SIG-M5 (cell line): Measurements from ENCODE around the gene ODAD2.

Experiments used
- DNase-seq: peaks from one replicate; lab custom pipeline; 2025; lab: John Stamatoyannopoulos, UW

ODAD2 gene

DNA sequence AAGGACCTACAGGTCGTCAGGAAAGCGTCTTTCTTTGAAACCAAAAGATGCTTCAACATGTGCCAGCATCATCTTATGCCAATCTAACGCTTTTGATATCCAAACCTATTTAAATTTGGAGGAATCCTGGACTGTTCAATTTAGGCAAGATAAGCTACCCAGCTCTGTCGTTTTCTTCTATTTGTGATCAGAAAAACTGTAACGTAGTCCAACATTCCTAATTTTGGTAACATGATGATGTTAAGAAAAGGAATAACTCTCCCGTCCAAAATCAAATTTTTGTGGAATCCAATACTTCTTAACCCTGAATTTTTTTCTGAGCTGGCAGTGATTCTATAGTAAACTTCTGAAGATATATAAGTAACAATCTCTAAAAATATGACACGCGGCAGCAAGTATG, 160.0 kb downstream of the ODAD2 start:
- DNase-seq: no peak

DNA sequence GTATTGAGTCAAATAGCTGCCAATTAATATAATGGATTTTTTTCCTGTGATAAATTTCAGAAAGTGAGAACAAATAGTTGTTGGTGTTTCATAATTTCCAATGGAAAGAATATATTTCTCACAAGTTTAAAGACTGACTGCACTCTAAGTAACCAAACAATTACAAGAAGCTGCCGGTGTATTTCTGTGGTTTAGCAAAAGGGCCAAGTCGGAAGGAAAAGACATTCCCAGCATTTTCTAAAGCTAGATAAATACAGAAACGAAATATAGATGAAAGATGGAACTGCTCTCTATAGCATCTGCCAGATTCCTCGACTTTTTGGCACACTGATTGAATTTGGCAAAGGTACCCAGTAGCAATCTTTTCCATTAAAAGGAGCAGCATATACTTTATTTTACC, 160.5 kb downstream of the ODAD2 start:
- DNase-seq: no peak

DNA sequence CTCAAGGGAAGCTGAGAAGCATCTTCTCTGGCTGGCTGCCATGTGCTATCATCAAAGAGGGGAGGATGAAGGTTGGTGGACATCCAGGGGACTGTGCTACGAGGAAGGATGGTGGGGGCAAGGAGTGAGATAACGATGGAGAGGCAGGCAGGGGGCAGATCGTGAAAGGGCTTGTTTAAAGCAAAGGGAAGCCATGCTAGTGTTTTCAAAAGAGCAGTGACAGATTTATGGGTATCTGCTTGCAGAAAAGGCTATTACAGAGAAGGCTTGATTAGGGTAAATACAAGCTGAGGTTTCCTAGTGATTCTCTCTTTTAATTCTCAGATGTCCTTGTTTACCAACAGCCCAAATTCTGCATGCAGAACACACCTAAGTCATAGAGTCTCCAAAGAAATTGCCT, 164.4 kb downstream of the ODAD2 start:
- DNase-seq: no peak

DNA sequence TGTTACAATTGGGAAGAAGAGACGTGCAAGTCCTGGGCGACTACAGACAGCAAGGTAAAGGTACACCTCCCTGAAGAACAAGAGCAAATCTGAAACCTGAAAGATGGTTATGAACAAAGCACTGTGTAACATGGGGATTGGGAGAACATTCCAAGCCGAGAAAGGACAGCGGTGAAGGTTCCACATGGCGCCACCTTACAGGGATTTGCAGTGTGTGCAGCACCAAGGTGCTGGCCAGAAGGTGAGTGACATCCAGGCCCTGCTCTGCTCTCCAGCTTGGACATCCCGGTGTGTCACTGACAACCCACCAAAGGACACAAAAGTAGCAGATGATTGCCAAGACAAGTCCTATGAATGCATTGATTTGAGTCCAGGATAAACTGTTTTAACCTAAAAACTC, 165.1 kb downstream of the ODAD2 start:
- DNase-seq: no peak

DNA sequence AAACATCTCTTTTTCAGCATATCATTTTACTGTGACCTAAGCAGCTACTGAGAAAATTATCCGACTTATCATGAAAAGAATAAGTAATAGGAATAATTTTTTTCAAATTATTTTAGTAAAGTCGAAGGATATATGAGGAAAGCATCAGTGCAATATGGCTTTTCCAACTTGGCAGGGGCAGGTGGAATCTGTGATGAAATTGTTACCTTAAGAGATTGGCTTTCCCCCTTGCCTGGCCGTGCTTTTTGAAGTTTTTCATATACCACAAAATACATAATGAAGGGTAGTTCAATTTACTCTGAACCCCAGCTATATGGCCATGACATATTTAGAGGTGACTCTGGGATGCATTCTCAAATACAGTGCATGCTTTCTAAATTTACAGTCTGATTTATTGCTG, 166.1 kb downstream of the ODAD2 start:
- DNase-seq: no peak

DNA sequence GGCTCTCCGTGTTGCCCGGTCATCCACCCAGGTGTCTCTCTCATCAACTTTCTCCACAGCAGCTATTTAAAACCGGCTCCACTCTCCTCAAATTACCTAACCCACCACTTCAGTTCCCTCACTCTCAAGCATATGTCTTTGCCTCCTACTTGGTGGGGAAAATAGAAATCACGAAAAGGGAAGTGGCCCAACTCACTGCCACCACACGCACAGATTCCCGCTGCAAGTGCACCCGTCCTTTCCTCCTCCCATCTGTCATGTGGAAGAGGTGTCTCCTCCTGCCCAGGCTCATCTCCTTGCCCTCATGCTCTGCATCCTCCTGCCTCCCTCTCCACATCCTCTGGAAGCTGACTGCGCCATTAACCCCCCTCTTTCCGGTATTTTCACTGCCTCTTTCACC, 172.5 kb downstream of the ODAD2 start:
- DNase-seq: no peak

DNA sequence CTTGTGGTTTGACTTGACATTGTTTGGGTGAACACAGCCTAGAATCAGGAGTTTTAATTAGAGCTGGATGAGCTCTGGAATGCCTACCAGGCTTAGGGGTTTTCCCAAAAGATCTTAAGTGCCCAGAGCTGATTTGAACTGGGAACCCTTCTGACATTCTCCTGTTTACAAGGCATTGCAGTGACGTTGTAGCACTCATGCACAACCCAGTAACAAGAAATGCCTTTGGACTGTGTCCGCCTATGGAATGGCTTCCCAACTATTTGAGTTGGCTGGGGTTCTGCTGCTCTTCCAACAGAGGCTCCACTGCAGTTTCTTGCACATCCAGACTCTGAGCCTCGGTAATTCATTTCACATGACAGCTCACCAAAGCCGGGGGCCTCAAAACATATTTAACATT, 176.6 kb downstream of the ODAD2 start:
- no peak for DNase-seq

DNA sequence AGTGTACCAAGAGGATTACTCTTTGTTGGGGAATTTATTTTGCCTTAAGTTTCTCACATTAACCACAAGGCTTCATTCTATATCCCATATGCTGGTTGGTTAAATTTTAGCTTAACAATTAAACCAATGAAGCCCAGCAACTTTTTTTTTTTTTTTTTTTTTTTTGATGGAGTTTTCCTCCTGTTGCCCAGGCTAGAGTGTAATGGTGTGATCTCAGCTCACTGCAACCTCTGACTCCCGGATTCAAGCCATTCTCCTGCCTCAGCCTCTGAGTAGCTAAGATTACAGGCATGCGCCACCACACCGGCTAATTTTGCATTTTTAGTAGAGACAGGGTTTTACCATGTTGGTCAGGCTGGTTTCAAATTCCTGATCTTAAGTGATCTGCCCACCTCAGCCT, 178.2 kb downstream of the ODAD2 start:
- no peak for DNase-seq

DNA sequence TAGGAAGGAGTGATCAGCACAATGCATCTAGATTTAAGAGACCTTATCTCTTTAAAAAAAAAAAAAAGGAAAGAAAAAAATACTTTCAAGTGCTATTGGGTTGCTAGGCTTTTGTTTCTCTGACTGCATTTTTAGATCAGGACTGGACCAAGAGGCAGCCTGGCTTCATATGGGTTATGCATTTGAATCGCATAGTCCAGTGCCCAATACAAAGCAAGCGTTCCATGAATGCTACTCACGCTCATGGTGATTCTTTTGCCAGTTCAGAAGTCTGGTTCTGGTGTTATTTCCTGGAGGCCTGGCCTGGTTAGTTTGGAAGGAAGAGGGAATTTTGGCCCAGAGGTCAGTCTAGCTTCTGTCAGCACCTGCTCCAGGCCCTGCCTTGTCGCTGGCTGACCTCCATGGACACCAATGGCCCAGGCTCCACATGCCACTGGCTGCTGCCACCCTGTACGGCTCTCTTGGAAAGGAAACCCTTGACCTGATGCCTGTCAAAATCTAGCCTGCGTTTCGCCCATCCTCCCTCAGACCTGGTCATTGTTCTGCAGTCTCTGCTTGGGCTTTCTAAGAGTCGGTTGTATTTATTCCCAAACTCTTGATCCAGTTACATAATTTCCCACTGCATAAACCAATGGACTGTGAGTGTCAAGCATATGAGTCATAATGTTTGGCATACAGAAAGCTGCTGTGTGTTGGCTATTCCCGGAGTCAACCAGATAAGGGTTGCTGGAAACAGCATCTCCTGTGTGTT, 178.9 kb downstream of the ODAD2 start:
- DNase-seq: no peak

DNA sequence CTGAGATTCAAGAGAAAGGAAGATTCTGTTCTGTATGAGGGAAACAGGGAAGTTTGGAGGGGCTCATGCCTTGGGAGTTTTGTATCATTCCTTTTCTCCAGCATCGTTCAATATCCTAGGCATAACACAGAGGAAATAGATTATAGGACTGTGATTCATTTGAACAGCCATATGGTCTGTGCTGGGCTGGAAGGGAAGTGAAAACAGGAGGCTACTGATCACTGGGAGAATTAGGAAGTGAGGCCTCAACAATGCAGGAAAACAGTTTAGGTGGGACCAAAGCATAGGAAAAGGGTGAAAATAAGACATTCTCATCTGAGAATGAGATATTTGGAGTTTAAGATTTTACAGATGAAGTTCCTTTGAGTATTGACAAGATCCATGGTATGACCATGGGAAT, 182.6 kb downstream of the ODAD2 start:
- DNase-seq: no peak

DNA sequence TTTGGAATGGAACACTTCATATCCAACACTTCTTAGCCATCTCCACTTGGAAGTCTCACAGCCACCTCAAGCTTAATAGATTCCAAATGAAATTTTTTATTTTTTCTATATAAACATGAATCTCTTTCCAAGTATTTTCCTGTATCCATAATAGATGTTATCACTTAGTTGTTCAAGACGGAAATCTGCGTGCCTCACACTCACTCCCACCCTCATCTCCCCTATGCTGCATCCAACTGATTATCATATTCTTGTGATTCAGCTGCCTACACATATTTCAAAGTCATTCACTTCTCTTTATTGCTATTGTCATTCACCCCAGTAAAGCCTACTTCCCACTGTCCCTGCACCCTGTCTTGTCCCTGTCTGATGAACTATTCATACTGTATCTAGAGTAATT, 183.0 kb downstream of the ODAD2 start:
- no peak for DNase-seq

DNA sequence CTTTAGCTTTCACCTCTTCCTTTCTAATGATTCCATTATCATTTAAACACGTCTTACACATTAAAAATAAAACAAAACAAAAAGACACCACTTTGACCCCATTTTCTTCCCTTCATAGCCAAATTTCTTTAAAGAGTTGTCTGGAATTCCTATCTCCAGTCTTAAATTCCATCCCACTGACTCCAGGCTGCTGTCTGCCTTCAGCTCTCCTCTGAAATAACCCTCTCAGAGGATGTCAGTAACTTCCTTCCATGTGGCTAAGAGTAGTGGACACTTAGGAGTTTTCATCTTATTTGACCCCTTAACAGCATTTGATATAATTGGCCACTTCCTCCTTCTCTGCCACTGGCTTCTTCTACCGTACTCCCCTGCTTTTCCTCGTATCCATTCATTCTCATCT, 183.6 kb downstream of the ODAD2 start:
- no peak for DNase-seq

DNA sequence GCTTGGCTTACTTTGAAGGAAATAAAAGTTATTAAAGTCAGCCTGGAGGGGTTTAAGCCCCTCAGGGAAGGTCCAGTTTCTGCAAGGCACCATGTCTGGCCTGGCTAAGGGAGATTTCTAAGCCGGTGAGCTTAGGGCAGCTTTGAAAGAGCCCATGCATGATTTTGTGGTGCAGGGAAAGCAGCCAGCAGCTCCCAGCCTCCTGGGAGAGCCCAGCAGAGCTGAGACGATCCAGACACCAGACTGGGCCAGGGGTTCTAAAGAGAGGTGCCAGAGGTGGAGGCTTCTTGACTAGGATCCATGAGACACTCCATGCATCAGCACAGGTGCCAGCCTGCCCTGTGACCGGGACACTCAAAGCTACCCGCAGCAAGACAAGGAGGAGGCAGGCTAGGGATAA, 193.7 kb downstream of the ODAD2 start:
- DNase-seq: no peak

DNA sequence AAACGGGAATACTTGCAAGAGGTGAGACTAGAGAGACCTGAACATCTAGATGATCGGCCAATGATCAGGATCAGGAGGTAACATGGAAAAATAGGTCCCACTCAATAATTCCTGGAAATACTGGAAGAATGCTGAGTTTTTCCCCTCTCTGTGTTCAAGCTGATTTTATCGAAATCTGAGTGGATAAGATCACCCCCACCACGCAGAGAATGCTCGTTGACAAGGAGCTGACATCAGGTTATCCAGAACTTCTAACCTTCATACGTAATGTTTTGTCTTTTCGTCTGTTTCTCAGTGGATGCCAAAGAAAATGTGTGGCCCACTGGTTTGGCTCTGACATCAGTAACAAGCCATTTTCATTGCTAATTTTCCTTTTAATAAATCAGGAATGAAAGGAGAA, 194.7 kb downstream of the ODAD2 start:
- DNase-seq: no peak

DNA sequence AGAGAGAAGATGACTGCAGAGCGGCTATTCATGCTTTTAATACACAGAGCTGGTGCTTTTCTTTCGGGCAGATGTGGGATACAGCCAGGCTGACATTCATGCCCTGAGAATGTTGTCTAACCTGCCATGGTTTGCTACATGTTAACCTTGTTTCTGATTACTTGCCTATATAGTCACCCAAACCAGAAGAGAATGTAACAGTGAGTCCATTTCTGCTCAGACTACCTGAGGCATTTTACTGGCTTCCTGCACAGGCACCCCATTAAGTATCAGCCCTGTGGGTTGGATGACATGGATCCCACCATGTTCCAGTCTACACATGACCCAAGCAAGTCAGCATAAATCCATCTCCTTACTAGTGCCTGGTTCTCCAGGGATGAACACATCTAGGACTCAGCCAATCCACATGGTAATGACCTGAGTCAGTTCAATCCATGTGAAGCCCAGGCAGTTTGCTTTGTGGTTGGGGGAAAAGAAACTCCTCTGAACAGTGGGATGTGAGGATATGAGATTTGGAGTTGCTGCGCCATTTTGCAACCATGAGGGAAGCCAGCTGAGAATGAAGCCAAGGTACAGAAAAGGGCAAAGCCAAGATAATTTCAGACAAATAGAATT, 197.6 kb downstream of the ODAD2 start:
- DNase-seq: no peak

DNA sequence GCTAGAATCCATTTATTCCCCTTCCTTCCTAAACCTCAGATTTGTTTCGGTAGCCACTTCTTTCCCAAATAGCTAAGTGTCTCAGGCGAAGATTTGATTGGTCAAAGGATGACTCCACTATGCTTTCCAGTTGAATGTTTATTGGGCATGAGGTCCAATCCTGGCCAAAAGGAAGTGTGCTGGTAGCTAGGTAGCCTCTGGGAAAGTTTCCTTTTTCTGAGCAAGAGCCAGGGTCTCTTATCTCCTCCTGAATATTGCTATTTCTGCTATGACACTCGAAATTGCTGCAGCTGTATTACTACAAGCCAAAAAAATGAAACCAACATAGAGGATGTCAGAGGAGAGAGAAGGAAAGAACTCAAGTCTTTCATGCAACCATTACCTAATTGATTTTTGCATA, 199.8 kb downstream of the ODAD2 start:
- no peak for DNase-seq

DNA sequence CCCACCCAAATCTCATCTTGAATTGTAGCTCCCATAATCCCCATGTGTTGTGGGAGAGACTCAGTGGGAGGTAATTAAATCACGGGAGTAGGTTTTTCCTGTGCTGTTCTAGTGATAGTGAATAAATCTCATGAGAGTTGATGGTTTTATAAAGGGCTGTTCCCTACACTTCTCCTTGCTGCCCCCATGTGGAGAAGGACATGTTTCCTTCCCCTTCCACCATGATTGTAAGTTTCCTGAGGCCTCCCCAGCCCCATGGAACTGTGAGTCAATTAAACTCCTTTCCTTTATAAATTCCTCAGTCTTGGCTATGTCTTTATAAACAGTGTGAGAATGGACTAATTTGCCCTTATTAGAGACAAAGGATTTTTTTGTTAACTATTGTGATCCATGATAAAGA, 204.7 kb downstream of the ODAD2 start:
- no peak for DNase-seq

DNA sequence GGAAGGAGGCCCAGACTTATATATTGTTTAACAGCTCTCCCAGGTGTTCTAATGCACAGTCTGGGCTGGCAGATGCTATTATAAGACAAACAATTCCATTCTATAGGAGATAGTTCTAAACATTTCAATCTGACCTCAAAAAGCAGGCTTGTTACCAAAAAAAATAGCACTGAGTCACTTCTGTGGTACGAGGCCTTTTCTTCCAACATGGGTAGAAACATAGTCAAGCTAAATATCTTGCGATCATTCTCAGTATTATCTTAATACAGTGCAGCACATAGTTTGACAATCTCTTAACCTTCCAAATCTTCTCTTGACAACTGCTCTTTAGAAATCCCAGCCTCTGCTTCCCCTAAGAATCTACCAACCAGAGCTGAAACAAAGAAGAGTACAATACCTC, 206.7 kb downstream of the ODAD2 start:
- no peak for DNase-seq

DNA sequence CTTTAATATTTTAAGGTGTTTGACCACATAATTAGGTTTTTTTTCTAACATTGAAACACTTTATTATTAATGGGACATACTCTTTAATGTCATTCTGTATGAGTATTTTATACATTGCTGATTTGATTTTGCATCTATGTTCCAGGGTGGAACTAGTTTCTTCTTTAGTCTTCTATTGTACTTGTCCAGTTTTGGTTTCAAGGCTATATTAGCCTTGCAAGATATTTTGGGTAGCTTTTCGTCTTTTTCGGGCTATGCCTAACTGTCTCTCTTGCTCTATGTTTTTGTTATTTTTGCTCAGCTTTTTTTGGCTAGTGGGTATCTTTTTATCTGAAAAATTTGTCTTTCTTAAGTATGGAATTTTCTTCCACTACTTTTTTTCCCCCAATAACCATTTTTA, 214.6 kb downstream of the ODAD2 start:
- no peak for DNase-seq

DNA sequence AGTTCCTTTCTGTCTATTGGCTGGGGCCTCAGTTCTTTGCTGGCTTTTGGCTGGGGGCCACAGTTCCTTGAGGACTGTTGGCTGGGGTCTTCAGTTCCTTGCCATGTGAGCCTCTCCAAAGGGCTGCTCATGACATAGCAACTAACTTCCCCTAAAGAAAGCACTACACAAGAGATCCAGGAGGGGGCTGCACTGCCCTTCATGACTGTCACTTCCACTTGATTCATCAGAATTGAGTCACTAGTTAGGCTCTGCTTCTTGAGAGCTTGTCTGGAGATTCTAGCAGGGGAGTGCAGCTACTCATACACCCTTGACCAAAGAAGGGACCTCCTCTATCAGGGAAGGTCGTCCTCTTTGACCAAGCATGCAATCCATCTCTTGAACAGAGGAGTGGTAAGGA, 215.2 kb downstream of the ODAD2 start:
- DNase-seq: no peak

DNA sequence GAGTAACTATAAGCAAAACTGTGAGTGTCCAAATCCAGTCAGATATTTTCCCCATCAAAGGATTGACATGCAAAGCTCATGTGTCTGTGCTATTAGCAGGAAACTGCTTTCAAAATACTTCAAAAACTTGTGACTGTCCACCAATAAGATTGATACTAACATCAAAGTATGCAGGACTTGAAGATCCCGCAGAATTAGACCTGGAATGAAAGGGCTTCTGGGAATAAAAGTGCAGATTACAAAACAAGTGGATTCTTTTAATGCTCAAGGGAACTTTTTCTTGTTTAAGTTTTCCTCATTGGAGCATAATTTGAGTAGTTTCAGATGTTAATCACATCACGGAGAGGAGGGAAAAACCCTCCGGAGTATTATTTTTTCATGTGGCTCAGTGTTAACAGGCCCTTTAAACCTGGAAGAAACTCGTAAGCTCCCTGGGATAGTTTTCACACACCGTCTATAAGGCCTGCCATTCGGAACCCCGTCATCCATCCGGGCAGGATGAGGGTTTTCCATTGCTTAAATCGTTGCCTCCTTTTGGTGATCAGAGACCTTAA, 219.3 kb downstream of the ODAD2 start:
- no peak for DNase-seq

DNA sequence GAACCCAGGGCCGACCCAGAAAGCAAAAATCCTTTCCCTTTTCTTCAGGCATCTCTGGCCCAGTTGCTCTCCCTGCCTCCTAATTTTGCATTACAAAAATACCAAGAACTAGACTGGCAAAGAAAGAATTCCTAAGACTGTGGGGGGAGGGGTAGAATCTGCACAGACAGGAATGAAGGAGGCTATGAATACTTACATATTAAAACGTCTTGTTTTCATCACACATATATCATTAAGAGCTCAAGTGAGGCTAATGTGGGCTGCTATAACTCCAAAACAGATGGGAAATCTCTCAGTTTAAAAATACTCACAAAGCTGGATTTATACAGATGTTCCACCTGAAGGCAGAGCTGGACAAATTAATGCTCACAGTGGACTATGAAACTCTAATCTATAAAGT, 224.0 kb downstream of the ODAD2 start:
- no peak for DNase-seq

DNA sequence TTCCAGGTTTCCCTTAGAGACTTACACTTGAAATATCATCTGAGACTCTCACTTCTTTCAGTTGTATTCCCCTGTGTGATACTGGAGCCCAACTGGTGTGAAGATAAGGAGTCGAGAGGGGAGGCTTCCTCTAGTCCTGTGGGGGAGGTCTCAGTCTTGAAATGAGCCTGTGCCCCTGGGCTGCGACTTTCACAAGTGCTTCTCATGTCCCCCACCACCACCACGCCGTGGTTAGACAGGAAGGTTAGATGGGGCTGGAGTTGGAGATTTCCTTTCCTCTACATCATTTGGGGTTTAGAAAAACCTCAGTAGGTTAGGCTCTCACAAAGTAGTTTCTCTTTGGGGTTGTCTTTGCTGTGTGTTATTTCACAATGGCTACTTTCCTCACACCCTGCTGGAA, 227.6 kb downstream of the ODAD2 start:
- no peak for DNase-seq

DNA sequence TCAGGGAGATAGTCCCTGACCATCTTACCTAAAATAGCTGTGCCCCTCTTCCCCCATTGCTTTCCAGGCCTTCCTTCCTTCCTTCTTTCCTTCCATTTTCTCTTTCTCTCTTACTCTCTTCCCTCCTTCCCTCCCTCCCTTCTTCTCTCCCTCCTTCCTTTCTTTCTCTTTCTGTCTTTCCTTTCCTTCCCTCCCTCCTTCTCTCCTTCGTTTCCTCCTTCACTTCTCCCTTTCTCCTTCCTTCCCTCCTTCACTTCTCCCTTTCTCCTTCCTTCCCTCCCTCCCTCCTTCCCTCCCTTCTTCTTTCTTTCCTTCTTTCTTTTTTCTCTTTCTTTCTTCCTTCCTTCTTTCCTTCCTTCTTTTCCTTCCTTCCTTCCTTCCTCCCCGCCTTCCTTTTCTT, 228.7 kb downstream of the ODAD2 start:
- DNase-seq: no peak
